GM19397 (cell line): ENCODE results near the gene COG7.
"Not testable (repeated sequence)": the region's sequence is repeated elsewhere in the genome, so short reads cannot be mapped to it uniquely, and the experiment has no call there.

Source experiments
- ATAC-seq: cut with Tn5 transposase; IDR thresholded peaks from one replicate; pipeline ENCODE4 v1.9.1; 2021; ENCODE audit warnings: mild to moderate bottlenecking, moderate library complexity; ENCODE audit not compliant: unreplicated experiment

Gene COG7

DNA sequence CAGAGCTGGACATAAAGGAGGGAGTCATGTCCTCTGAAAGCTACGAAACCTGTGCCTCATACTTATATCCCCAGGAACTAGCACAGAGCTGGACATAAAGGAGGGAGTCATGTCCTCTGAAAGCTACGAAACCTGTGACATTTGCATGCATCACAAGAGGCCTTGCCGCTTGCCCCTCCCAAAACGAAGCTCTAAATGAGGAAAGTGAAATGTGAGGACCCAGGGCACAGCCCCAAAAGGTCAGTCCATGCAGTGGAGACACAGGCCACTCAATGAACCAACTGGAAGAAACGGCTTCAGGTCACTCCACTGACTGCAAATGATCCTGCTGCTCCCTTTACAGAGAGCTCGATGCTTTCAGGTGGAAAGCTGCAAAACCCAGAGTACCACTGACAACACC lies 38.3 kb downstream of the COG7 start:
- no peak for ATAC-seq

DNA sequence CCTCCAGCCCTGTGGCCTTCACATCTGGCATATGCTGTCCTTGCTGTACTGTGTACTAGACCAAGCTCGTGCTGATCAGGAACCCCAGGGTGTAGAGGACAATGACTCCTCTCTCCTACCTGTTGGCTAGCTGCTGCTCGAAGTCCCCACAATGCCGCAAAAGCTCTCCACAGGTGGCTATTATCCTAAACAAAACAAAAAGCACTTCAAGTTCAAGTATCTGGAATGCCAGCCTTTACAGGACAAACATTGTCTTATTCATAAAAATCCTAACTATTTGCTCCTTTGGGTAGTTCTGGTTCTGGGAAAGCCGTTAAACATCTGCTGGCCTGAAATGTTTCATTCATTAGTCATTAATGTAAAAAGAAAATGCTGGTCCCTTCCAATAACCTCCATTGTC lies 42.8 kb downstream of the COG7 start:
- no peak for ATAC-seq

DNA sequence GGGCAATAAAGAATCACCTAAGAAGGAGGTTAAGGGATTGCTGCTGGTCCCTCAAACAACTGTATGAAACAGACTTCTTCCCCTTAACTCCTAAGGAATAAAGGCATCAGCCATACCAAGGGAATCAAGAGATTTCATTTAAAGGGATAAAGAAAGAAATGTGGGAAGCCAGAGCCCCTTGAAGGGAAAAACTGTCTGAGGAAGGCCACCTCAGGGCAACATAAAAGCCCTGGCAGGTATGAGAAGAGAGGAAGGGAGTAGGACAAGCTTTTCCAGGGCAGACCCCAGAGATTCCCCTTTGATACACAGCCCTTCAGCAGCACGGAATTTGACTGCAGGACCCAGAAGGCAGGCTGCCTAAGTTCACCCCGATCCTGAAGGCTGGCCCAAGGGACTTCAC lies 43.5 kb downstream of the COG7 start:
- no peak for ATAC-seq

DNA sequence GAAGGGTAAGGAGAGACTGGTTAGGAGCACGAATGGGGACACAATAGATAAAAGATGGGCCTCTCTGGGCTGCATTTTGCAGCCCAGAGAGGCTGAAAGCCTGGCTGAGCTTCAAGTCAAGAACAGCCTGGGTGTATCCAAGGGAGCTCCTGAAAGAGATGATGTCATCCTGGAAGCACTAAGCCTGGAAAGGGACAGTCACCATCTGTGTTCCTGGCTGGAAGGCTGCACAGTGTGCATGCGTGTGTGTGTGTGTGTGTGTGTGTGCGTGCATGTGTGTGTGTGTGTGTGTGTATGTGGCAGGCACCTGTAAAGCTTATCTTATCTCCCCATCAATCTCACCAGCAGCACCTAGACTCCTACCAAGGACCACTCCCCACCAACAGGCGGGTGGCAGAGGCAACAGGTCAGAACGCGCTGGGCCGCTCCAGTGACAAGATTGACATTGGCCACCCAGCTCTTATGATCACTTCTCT lies 44.1 kb downstream of the COG7 start:
- no peak for ATAC-seq

DNA sequence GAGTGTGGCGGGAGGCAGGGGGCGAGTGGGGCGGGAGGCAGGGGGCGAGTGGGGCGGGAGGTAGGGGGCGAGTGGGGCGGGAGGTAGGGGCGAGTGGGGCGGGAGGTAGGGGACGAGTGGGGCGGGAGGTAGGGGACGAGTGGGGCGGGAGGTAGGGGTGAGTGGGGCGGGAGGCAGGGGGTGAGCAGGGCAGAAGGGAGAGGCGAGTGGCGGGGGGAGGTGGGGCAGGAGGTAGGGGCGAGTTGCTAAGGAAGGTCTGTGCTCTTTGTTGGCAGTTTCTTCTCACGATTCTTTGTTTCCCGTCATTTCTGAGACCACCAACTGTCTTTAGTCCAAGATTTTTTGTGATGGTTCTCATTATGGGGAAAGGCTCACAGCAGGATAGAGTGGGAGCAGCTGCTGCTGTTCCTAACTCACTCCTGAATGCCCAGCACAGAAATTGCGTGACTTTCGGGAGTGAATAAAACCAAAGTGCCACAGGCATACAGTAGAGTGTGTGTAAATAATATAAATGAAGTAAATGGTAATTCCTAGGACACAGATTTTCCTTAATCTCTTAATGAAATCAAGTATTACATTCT lies 44.7 kb downstream of the COG7 start:
- no peak for ATAC-seq

DNA sequence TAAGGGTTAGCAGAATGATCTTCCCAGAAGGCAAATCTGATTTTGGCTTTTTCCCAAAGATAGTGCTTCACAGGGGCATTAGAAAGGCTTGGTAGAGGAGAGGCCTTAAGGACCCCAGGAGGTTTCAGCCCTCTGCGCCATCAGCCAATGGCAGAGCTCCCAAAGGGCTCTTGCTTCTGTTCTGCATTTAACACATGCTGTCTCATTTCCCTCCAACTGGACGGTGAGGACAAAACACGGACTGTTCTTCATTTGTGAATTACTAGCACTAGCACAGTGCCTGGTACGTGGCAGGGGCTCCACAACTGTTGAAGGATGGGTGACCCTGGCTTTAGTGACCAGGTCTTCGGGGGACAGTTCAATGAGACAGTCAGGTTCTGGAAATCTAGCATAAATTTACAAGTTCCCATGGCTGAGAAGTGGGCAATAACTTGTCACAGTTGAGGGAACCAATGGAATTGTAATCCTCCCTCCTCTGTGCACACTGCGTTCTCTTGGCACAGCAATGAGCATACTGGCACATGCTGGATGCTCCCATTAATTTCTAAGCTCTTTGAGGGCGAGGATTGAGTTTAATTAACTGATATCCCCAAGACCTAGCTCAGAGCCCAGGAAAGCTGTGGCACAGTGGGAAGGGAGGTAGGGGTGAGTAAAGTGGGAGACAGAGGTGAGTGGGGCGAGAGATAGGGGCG lies 45.4 kb downstream of the COG7 start:
- no peak for ATAC-seq

DNA sequence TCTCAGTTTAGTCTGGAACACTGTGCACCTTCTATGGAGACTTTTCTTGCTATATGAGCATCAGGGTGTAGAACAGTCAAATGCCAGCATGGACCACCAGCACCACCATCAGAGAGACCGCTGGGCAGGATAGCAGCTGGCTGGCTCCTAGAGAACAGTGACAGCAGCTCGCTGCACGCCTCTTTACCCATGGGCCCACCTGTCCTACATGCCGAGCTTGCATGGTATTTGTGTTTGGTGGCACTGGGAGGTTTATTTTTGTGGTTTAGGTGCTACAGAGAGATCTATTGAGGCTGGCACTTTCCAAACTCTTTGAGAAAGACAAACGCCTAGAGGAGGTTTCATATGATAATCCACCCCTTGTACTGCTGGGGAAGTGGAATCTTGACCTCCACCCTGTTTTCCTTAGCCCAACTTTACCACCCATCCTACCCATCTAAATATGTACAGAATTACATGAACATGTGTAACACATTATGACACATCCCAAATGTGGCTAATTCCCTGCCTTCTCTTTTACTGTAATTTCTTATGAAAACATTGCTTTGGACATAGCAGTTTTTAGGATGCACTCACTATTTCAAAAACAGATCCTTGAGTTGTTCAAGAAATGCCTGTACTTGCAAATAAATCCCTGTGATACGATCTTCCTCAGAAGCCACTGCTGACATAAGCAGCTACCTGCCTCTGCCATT lies 46.3 kb downstream of the COG7 start:
- ATAC-seq, result no peak

DNA sequence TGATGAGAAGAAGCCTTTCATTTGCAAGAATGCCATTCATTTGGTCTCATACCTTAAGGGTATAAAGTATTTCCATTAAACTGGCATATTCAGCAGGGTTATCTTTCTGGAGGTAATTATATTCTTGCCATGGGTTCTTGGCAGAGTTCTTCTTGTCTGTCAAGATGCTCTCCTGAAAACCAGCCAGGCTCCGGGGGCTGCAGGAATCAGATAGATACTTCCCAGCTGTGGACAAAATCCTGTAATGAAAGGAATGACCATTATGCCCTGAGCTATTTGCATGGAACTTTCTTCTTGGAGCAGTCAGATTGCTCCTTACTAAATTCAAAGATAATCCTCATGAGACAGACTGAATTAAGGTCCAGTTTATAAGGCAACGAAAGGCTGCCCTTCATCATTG lies 47.0 kb downstream of the COG7 start:
- ATAC-seq, result no peak

DNA sequence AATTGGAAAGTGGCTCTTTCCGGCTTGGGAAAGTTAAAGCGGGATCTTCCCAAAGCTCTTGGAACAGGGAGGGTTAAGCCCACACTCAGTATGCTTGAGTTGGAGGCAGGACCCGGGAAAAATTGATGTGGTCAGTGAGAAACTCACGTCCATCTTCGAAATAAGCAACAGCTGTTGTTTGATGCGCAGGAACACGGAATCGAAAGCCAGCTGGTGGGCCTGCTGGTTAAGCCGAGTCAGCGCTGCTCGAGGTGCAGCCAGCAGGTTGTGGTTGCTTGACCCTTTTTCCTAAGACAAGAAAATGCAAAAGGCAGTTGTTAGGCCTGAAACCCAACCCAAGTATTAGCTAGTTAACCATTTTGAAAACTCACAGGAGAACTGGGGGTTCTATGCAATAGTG lies 49.4 kb downstream of the COG7 start:
- ATAC-seq, result no peak

DNA sequence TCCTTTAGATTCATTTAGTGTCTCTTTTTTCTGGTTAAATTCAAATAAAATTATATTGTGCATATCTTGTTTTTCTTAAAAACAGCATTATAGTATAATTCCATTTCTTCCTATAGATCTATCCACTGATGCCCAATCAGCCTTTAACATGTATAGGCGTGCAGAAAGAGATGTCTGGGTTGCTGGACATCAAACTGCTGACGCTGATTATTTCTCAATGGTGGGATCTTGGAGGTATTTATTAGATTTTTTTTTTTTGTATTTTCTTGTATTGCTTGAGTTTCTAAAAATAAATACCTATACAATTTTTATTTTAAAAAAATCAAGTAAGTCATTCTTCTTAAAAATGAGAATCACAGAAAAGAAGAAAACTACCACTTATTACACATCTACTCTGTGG lies 50.9 kb downstream of the COG7 start:
- no peak for ATAC-seq

DNA sequence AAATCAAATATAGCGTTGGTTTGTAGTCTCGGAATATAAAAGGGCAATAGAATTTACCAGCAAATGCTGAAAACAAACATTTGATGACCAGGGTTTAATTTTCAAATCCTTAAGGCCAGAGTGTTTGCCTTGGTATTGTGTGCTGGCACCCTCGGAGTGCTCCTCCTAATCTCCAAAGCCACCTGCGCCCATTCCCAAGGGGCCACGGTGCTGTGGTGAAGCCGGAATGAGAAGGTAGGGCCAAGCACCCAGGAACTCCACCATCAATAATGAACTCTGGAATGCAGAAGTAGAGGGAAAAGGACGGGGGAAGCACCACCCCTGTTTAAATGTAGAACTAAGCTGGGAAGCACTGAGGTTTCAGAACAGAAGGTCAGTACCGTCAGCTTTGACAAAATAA lies 51.9 kb downstream of the COG7 start:
- ATAC-seq, result no peak

DNA sequence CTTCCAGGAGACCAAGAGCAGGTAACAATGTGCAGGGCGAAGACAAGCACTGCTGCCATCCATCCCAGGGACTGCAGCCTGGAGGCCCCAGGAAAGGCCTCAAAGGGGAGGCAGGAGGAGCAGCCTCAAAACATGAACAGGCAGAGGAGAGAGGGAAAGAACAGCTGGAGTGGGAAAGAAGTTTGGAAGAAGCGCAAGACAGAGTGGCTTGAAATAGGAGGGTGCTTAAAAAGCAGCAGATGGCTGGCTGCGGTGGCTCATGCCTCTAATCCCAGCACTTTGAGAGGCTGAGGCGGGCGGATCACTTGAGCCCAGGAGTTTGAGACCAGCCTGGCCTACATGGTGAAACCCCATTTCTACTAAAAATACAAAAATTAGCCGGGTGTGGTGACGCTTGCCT lies 52.5 kb downstream of the COG7 start:
- not testable (repeated sequence) for ATAC-seq

DNA sequence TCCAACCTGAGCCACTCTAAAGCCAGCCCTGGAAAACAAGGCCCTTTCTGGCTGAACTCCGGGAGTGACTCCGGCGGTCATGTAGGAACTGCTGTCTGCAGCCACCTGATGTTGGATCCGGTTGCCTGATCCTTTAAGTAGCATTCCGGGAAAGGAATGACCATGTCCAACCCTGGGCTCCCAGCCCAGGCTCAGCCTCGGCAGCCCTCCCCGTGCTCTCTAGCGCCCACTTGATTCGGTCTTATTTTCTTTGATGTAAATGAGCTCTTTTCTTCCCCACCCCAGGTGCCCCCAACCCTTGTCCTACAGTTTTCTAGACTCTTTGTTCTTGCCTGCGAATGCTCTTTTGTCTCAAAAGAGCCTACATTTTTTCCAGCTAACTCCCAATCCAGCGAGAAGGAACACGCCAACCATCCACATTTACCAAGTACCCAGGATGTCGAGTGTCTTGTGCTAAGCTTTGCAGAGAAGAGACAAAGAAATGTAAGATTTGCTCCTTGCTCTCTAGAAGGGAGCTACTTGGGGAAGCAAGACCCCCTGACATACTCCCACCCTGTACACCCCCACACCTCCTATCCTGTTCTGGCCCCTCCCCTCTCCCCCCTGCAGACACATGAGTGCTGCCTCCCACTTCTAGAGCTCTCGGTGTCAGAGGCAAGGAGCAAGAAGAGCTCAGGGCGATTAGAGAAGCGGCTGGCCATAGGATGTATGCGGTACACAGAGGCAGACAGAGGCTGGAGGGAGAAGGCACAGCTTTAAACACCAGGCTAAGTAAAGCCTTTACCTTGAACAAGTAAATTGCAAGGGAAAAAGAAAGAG lies 53.8 kb downstream of the COG7 start:
- no peak for ATAC-seq

DNA sequence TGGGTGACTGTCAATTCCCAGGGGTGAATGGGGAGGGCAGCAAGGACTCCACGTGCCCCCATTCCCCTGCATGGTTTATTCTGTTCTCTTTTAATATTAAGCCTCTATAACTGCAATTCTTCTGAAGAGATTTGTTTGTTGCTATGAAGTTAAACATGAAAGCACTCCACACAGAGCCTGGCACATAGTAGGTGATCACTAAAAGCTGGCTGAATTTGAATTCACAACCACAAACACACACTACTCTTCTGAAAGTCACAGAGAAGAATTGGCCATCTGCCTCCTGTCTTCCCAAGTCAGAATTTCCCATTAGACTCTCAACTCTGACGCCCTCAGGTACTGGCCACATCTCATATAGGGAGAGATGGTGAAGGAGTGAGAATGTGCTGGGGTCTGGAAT lies 55.5 kb downstream of the COG7 start:
- no peak for ATAC-seq

DNA sequence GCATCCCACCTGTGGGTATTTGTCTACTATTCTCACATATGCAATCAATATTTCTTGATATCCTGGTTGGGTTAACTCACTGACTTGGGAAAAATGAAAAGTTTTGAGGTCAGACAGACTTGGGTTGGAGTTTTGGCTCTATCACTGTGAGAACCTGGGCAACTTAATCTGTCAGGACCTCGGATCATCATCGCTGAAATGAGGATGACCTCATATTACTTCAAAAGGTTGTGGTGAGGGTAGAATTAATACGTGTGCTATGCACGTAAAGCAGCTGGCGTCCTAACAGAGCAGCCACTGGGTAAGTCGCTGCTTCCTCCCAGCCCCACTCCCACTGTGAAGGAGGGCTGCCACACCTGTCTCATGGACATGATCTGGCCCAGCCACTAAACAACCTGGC lies 57.3 kb downstream of the COG7 start:
- ATAC-seq, result no peak

DNA sequence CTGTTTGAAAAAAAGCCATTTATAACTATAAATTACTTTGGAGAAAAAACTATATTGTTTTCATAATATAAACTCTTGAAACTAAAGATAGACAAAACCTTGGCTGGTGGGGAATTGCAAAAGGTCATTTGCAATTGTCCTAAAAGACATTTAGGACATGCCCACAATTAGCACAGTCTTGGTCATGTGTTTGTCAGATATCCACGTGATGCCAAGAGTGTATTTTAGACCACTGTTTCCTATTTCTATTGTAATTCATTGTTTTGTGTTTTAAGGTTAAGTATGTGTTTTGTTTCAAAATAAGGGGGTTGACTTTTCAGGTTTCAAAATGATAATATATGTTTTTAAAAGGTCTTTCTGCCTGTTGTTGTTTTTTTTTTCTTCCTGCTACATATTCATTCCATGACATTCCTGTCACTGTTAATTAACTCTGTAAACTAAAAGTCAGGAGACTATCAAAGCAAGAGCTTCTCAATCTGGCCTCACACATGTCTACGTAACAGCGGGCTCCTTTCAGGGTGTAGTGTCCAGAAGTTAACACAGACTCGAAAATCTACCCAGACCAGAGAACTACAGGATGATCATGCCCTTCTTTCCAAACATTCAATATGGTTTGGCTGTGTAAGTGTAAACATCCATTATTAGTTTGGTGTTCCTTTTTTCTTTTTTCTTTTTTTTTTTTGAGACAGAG lies 58.7 kb downstream of the COG7 start:
- no peak for ATAC-seq

DNA sequence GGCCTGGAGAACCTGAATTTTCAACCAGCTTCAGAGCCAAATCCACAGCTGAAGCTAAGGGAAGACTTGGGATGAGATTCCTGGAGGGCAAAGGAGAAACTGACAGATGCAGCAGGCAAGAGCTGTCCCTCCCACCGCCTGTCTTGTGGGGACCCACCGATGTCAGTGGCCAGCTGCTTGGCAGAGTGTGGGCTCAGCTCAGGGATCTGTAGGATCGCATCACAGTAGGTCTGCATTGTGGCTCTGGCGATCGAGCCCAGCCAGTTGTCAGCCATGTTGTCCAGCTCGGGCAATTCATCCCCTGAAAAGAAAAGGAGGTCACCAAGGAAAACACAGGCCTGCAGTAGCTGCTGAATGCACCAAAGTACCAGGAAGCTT lies 60.8 kb downstream of the COG7 start:
- no peak for ATAC-seq

DNA sequence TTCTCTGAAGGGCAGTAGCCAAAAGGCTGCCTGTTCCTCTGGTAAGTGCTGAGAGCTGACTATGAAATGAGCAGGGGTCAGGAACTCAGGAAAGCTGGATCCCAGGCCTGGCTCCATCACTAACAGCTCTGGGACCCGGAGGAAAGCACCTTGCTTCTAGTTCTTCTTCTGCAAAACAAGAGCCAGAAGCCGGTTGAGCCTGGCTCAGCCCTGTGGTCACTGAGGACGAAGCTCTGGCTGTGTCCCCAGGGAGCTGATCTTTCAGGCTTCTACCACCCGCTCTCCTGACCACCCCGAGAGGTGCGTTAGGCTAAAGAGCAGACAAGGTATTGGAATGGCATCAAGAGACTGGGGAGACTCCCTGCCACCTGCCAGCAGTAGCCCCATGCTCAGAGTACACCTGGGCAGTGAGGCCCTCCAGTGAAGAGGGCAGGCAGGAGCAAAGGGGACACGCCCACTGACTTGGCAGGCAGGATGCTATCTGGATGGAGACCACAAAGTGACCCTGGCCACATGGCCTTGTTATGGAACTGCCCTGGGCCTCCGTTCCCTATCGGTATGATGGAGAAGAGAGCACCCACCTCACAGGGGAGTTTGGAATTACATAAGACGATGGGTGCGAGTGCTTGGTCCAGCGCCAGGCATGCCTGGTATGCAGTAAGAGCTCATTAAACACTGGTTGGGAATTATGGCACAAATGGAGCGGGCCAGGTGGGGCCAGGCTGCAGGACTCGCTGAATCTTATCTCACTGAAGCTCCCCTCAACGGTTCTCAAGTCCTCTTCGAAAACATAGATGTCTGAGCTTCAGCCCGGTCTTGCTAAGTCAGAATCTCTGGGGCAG lies 61.4 kb downstream of the COG7 start:
- ATAC-seq, result no peak

DNA sequence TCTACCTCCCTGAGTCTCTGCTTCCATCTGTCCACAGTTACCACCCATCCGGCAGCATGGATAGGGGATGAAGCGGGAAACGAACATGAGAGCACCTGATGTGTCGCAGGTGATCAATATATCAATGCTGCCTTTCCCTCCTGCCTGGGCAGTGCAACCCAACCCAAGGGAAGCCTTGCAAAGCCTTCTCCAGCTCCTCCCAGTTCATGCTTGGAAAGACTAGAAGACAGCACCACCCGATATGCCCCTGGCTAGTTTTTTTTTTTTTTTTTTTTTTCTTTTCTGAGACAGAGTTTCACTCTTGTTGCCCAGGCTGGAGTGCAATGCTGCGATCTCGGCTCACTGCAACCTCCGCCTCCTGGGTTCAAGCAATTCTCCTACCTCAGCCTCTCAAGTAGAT lies 63.1 kb downstream of the COG7 start:
- ATAC-seq, result not testable (repeated sequence)

DNA sequence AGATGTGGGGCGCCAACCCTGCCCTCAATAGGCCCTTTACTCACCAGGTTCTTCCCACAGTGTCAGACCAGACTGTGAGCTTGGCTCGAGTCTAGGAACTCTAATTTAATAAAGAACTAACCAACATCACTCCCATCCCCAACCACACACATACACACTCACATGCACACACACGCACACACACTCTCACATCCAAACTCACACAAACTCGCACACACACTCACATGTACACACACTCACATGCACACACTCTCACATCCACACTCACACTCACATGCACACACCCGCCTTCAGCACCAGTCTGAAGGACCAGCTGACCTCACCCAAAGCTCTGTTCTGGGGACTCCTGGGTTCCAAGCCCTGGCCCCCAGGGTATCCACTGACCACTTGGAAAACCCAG lies 63.8 kb downstream of the COG7 start:
- no peak for ATAC-seq
